ENCODE results near the gene ZNF503.

ZNF503 gene

GRCh38 chr10:75441196-75441595 lies 39.6 kb upstream of the ZNF503 start:
- Histone ChIP-seq H3K27me3 (ENCODE audit: control insufficient read depth in 1 of 2, insufficient read depth in 2 of 2, low read length in 2 of 2) (no peaks in the 10 kb centered on the region), H3K27ac (ENCODE audit: low read length) (no peak overlapping the region), H3K9me3 (ENCODE audit: control insufficient read depth in 2 of 2, low read length in 2 of 2) (peaks cover 9 to 11% of the 10 kb centered on the region in 2 donors), H3K4me3 (ENCODE audit: low read length in 2 of 2) (no peak overlapping the region), H3K9ac (ENCODE audit: low read length in 2 of 2) (no peak overlapping the region), H3K36me3 (ENCODE audit: control insufficient read depth in 2 of 2, insufficient read depth in 2 of 2, low read length in 2 of 2) (no peaks in the 10 kb centered on the region), H3K4me1 (ENCODE audit: control insufficient read depth, insufficient read depth, low read length) (no peaks in the 10 kb centered on the region)

GRCh38 chr10:75440271-75440793 lies 38.8 kb upstream of the ZNF503 start:
- H3K27me3 ChIP-seq (ENCODE audit: control insufficient read depth in 1 of 2, insufficient read depth in 2 of 2, low read length in 2 of 2): no peaks in the 10 kb centered on the region
- H3K4me1 ChIP-seq (ENCODE audit: control insufficient read depth, insufficient read depth, low read length): no peaks in the 10 kb centered on the region
- H3K9ac ChIP-seq (ENCODE audit: low read length in 2 of 2): no peak overlapping the region

GRCh38 chr10:75439811-75440210 lies 38.2 kb upstream of the ZNF503 start:
- no peaks in the 10 kb centered on the region for H3K27me3 ChIP-seq (ENCODE audit: control insufficient read depth in 1 of 2, insufficient read depth in 2 of 2, low read length in 2 of 2)
- H3K4me3 ChIP-seq (ENCODE audit: low read length in 2 of 2): no peak overlapping the region
- H3K9ac ChIP-seq (ENCODE audit: low read length in 2 of 2): no peak overlapping the region
- H3K4me1 ChIP-seq (ENCODE audit: control insufficient read depth, insufficient read depth, low read length): no peaks in the 10 kb centered on the region
- H3K36me3 ChIP-seq (ENCODE audit: control insufficient read depth in 2 of 2, insufficient read depth in 2 of 2, low read length in 2 of 2): no peaks in the 10 kb centered on the region
- no peak overlapping the region for H3K27ac ChIP-seq (ENCODE audit: low read length)
- peaks cover 5 to 6% of the 10 kb centered on the region in 2 donors for H3K9me3 ChIP-seq (ENCODE audit: control insufficient read depth in 2 of 2, low read length in 2 of 2)

More at GRCh38 chr10:75440271-75440793, 38.8 kb upstream of the ZNF503 start:
- no peak overlapping the region for H3K4me3 ChIP-seq (ENCODE audit: low read length in 2 of 2)
- H3K36me3 ChIP-seq (ENCODE audit: control insufficient read depth in 2 of 2, insufficient read depth in 2 of 2, low read length in 2 of 2): no peaks in the 10 kb centered on the region
- H3K9me3 ChIP-seq (ENCODE audit: control insufficient read depth in 2 of 2, low read length in 2 of 2): peaks cover 5 to 8% of the 10 kb centered on the region in 2 donors
- no peak overlapping the region for H3K27ac ChIP-seq (ENCODE audit: low read length)

GRCh38 chr10:75438275-75438674 lies 36.7 kb upstream of the ZNF503 start:
- no peak overlapping the region for H3K9ac ChIP-seq (ENCODE audit: low read length in 2 of 2)
- no peak overlapping the region for H3K4me3 ChIP-seq (ENCODE audit: low read length in 2 of 2)
- no peaks in the 10 kb centered on the region for H3K36me3 ChIP-seq (ENCODE audit: control insufficient read depth in 2 of 2, insufficient read depth in 2 of 2, low read length in 2 of 2)
- no peaks in the 10 kb centered on the region for H3K4me1 ChIP-seq (ENCODE audit: control insufficient read depth, insufficient read depth, low read length)
- no peaks in the 10 kb centered on the region for H3K9me3 ChIP-seq (ENCODE audit: control insufficient read depth in 2 of 2, low read length in 2 of 2)
- H3K27ac ChIP-seq (ENCODE audit: low read length): no peak overlapping the region
- H3K27me3 ChIP-seq (ENCODE audit: control insufficient read depth in 1 of 2, insufficient read depth in 2 of 2, low read length in 2 of 2): peaks cover 0 to under 1% of the 10 kb centered on the region in 2 donors

GRCh38 chr10:75437693-75438092 lies 36.1 kb upstream of the ZNF503 start:
- H3K4me1 ChIP-seq (ENCODE audit: control insufficient read depth, insufficient read depth, low read length): no peaks in the 10 kb centered on the region
- no peak overlapping the region for H3K9ac ChIP-seq (ENCODE audit: low read length in 2 of 2)
- no peak overlapping the region for H3K4me3 ChIP-seq (ENCODE audit: low read length in 2 of 2)
- no peaks in the 10 kb centered on the region for H3K36me3 ChIP-seq (ENCODE audit: control insufficient read depth in 2 of 2, insufficient read depth in 2 of 2, low read length in 2 of 2)
- no peak overlapping the region for H3K27ac ChIP-seq (ENCODE audit: low read length)
- H3K9me3 ChIP-seq (ENCODE audit: control insufficient read depth in 2 of 2, low read length in 2 of 2): no peaks in the 10 kb centered on the region
- H3K27me3 ChIP-seq (ENCODE audit: control insufficient read depth in 1 of 2, insufficient read depth in 2 of 2, low read length in 2 of 2): peaks cover 0 to 3% of the 10 kb centered on the region in 2 donors

GRCh38 chr10:75436896-75437295 lies 35.3 kb upstream of the ZNF503 start:
- no peak overlapping the region for H3K4me3 ChIP-seq (ENCODE audit: low read length in 2 of 2)
- no peak overlapping the region for H3K27ac ChIP-seq (ENCODE audit: low read length)
- no peaks in the 10 kb centered on the region for H3K9me3 ChIP-seq (ENCODE audit: control insufficient read depth in 2 of 2, low read length in 2 of 2)
- peaks cover 3% of the 10 kb centered on the region for H3K4me1 ChIP-seq (ENCODE audit: control insufficient read depth, insufficient read depth, low read length)
- peaks cover 0 to 3% of the 10 kb centered on the region in 2 donors for H3K27me3 ChIP-seq (ENCODE audit: control insufficient read depth in 1 of 2, insufficient read depth in 2 of 2, low read length in 2 of 2)
- H3K9ac ChIP-seq (ENCODE audit: low read length in 2 of 2): no peak overlapping the region
- no peaks in the 10 kb centered on the region for H3K36me3 ChIP-seq (ENCODE audit: control insufficient read depth in 2 of 2, insufficient read depth in 2 of 2, low read length in 2 of 2)

GRCh38 chr10:75435291-75435690 lies 33.7 kb upstream of the ZNF503 start:
- H3K9ac ChIP-seq (ENCODE audit: low read length in 2 of 2): no peak overlapping the region
- H3K36me3 ChIP-seq (ENCODE audit: control insufficient read depth in 2 of 2, insufficient read depth in 2 of 2, low read length in 2 of 2): no peaks in the 10 kb centered on the region
- no peak overlapping the region for H3K4me3 ChIP-seq (ENCODE audit: low read length in 2 of 2)
- H3K27me3 ChIP-seq (ENCODE audit: control insufficient read depth in 1 of 2, insufficient read depth in 2 of 2, low read length in 2 of 2): peaks cover 0 to 7% of the 10 kb centered on the region in 2 donors
- no peaks in the 10 kb centered on the region for H3K9me3 ChIP-seq (ENCODE audit: control insufficient read depth in 2 of 2, low read length in 2 of 2)
- no peak overlapping the region for H3K27ac ChIP-seq (ENCODE audit: low read length)
- H3K4me1 ChIP-seq (ENCODE audit: control insufficient read depth, insufficient read depth, low read length): peaks cover 15% of the 10 kb centered on the region

- Histone ChIP-seq H3K9me3 (ENCODE audit: control insufficient read depth in 2 of 2, low read length in 2 of 2) (no peaks in the 10 kb centered on the region), H3K27me3 (ENCODE audit: control insufficient read depth in 1 of 2, insufficient read depth in 2 of 2, low read length in 2 of 2) (peaks cover 0 to 7% of the 10 kb centered on the region in 2 donors), H3K4me1 (ENCODE audit: control insufficient read depth, insufficient read depth, low read length) (peaks cover 20% of the 10 kb centered on the region), H3K4me3 (ENCODE audit: low read length in 2 of 2) (no peak overlapping the region), H3K27ac (ENCODE audit: low read length) (no peak overlapping the region), H3K36me3 (ENCODE audit: control insufficient read depth in 2 of 2, insufficient read depth in 2 of 2, low read length in 2 of 2) (no peaks in the 10 kb centered on the region), H3K9ac (ENCODE audit: low read length in 2 of 2) (no peak overlapping the region)
Observed at GRCh38 chr10:75434291-75434690, 32.7 kb upstream of the ZNF503 start.

- no peak overlapping the region for H3K9ac ChIP-seq (ENCODE audit: low read length in 2 of 2)
- H3K27me3 ChIP-seq (ENCODE audit: control insufficient read depth in 1 of 2, insufficient read depth in 2 of 2, low read length in 2 of 2): peaks cover 0 to 7% of the 10 kb centered on the region in 2 donors
- H3K4me3 ChIP-seq (ENCODE audit: low read length in 2 of 2): no peak overlapping the region
- no peak overlapping the region for H3K27ac ChIP-seq (ENCODE audit: low read length)
- no peaks in the 10 kb centered on the region for H3K9me3 ChIP-seq (ENCODE audit: control insufficient read depth in 2 of 2, low read length in 2 of 2)
- H3K4me1 ChIP-seq (ENCODE audit: control insufficient read depth, insufficient read depth, low read length): peaks cover 20% of the 10 kb centered on the region
- H3K36me3 ChIP-seq (ENCODE audit: control insufficient read depth in 2 of 2, insufficient read depth in 2 of 2, low read length in 2 of 2): no peaks in the 10 kb centered on the region
Observed at GRCh38 chr10:75433216-75433615, 31.7 kb upstream of the ZNF503 start.

- Histone ChIP-seq H3K27me3 (ENCODE audit: control insufficient read depth in 1 of 2, insufficient read depth in 2 of 2, low read length in 2 of 2) (peaks cover 0 to 7% of the 10 kb centered on the region in 2 donors), H3K9ac (ENCODE audit: low read length in 2 of 2) (no peak overlapping the region), H3K9me3 (ENCODE audit: control insufficient read depth in 2 of 2, low read length in 2 of 2) (no peaks in the 10 kb centered on the region), H3K27ac (ENCODE audit: low read length) (no peak overlapping the region), H3K4me3 (ENCODE audit: low read length in 2 of 2) (no peak overlapping the region), H3K4me1 (ENCODE audit: control insufficient read depth, insufficient read depth, low read length) (peaks cover 20% of the 10 kb centered on the region), H3K36me3 (ENCODE audit: control insufficient read depth in 2 of 2, insufficient read depth in 2 of 2, low read length in 2 of 2) (no peaks in the 10 kb centered on the region)
Observed at GRCh38 chr10:75432763-75433162, 31.2 kb upstream of the ZNF503 start.

- H3K27ac ChIP-seq (ENCODE audit: low read length): no peak overlapping the region
- H3K9ac ChIP-seq (ENCODE audit: low read length in 2 of 2): no peak overlapping the region
- no peak overlapping the region for H3K4me3 ChIP-seq (ENCODE audit: low read length in 2 of 2)
- H3K36me3 ChIP-seq (ENCODE audit: control insufficient read depth in 2 of 2, insufficient read depth in 2 of 2, low read length in 2 of 2): no peaks in the 10 kb centered on the region
- no peaks in the 10 kb centered on the region for H3K9me3 ChIP-seq (ENCODE audit: control insufficient read depth in 2 of 2, low read length in 2 of 2)
- peaks cover 20% of the 10 kb centered on the region for H3K4me1 ChIP-seq (ENCODE audit: control insufficient read depth, insufficient read depth, low read length)
- H3K27me3 ChIP-seq (ENCODE audit: control insufficient read depth in 1 of 2, insufficient read depth in 2 of 2, low read length in 2 of 2): peaks cover 0 to 7% of the 10 kb centered on the region in 2 donors
Observed at GRCh38 chr10:75432176-75432575, 30.6 kb upstream of the ZNF503 start.

Data from stomach smooth muscle (tissue), 2 donors.